LoVo (cell line): ENCODE data around the gene CYTH4.
A peak's percentile ranks its signal among the peaks of the same experiment; 100 is the strongest.

ENCODE experiments used
- DNase-seq: peaks from one replicate; pipeline ENCODE4 v3.0.0-alpha.2; 2016; ENCODE audit warnings: low spot score

CYTH4 gene

DNA sequence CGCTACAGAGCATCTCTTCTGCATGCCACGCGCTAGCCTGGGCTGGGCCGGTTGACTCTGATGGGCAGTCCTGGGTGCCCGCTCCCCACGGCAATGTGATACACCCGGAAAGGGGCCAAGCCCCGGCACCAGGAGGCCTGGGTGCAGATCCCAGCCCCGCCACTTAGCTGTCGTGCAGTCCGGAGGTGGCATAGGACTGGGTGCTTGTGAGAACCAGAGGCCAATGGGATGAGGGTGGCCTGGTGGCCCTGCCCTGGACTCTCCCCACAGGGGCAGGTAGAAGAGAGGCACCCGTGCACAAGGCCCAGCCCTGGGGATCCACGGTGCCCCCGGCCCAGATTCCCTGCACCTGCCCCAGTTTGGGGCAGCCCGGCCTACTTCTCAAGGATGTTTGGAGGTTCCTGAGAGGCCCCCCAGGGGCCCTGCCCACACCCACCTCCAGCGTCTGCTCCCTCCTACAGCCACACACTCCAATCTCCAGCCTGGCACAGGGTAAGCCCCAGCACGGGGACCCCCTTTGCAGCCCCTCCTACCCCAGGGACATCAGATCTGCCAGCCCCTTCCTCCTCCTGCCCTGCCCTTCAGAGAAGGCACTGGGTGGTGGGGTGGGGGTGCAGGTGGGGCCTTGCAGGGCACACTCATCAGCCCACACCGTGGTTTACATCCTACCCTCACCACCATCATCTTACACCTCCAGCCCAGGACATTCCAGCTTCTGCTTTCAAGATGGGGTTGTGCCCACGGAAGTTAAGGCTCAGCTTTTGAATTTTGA lies 66.9 kb downstream of the CYTH4 start:
- DNase-seq = no peak

DNA sequence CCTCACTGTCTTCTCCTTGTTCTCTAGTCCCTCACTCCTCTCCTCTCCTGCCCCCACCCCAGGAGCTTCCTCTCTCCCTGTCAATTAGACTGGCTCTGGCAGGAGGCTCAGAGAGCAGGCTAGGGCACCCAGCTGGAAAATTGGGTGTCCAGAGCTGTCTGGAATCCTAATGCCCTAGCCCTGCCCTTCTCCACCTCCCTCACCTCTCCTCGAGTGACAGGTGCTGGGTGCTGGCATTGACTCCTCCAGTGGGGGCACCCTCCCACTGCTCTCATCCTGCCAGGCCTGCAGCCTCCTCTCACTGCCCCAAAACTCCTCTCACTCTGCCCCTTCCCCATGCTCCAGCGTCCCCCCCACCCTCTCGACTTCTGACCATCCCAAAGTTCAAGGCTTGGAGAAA lies 68.9 kb downstream of the CYTH4 start:
- DNase-seq = no peak

DNA sequence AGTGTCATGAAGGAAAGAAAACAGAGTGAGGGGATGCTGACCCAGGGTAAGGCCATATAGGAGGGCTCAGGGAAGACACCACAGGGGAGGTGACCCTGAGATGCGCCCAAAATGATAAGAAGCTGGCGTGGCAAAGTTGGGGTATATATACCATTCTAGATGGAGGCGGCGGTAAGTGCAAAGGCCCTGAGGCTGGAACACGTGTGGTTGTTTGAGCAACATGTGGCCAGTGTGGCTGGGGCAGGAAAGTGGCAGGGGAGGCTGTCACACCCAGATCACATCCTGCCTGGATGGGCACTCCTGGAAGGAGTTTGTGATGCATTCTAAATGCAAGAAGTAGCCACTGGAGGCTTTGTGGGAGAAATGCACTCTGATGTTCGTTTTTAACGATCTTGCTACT lies 70.2 kb downstream of the CYTH4 start:
- no peak for DNase-seq

GRCh38 chr22:37353839-37354238 lies 71.5 kb downstream of the CYTH4 start:
- no peak for DNase-seq

DNA sequence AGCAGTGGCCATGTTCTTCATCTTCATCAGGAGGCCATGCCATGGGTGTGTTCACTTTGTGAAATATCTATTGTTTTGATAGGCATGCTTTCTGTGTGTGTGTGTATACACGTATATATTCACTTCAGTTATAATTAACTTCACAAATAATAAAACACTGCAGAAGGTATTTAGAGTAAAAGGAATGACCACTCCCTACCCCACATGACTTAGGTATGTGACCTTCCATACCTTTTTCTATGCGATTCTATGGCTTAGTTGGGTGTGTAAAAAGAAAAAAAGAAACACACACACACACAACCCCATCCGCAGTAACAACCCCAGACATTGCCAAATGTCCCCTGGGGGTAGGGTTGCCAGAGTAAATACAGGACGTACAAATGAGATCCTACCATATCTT lies 72.0 kb downstream of the CYTH4 start:
- peak; percentile 16 for DNase-seq

DNA sequence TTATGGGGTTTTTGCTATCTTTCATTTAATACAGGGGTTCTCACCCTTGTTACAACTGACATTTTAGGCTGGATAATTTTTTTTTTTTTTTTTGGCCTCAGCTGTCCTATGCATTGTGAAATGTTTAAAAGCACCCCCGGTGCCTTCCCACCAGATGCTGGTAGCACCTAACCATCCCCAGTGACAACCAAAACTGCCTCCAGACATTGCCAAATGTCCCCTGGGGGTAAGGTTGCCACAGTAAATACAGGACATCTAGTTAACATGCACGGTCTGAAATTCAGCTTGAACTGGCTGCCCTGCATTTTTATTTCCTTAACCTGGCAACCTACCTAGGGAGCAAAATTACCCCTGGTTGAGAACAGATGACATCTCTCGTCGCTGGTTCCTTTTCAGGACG lies 72.4 kb downstream of the CYTH4 start:
- DNase-seq = no peak

DNA sequence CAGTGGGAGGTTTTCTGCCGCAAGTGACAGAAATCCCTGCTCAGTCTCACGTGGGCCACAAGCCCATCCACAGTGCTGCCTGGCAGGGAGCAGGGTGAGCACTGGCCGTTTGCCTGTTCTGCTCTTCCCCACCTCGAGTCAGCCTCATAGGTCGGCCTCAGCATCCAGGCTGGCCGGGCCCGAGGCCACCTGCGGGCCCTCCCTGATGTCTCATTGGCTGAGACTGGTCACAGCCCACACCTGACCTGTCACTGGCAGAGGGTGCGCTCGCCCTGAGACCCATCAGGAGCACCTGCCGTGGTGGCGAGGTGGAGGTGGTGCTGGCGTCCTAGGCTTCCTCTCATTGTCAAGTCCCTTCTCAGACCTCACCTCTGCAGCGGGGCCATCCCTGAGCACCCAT lies 72.9 kb downstream of the CYTH4 start:
- DNase-seq = no peak

DNA sequence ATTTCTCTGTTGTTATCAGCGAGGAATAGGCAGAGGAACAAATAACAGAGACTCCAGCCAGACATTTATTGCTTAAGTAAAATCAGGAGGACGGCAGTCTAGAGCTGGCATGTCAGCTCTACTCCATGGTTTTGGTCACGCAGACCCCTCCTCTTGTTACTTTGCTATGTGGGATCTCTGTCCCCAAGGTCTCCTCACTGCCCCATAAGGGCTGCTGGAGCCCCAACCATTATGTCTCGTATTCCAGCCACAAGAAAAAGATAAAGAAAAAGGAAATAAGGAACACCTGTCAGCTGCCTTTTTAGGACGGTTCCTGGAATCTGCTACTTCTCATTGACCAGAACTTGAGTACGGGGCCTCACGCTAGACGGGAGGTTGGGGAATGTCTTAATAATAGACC lies 74.6 kb downstream of the CYTH4 start:
- no peak for DNase-seq

DNA sequence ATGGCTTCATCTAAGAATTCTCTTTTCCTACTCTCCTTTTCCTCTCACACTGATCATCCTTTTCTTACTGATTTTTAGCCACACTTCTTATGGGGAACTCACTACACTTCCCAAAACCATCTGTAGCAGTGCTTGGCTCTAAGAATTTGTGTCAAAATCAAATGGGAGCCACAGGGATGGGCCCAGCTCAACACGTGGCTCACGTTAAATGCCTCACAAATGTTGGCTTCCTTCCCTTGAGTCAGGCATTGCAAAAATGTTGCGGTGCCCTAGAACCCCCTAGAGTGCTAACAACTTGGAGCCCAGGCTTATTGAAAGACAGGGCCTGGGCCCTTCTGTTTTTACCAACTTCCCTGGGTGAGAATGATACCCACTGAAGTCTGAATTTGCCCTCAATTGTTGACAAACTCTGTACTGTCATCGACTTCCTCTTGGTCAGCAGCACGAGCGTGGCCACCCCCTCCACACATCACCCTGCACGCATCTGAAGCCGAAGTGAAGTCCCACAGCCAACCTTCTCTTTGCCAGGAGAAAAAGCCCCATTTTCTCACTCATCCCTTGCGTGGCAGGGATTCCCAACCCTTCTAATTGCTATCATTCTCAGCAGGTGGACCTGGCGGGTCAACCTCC lies 75.3 kb downstream of the CYTH4 start:
- no peak for DNase-seq

DNA sequence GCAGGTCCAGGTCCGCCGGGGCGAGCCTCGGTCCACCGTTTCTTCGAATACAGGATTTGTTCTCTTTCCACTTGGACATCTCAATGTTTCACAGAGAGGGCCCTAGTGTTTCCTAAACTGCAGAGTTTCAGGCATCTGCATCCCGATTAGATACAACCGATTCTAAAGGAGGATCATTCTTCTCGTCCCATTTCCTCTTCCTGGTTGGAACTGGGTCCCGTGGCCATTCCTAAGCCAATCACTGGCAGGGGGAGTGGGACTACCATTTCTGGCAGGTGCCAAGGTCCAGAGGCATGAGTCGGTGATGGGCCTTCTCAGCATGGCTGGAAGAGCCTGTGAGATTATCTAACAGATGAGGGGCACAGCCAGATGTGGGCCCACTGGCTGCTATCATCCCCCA lies 76.1 kb downstream of the CYTH4 start:
- no peak for DNase-seq

DNA sequence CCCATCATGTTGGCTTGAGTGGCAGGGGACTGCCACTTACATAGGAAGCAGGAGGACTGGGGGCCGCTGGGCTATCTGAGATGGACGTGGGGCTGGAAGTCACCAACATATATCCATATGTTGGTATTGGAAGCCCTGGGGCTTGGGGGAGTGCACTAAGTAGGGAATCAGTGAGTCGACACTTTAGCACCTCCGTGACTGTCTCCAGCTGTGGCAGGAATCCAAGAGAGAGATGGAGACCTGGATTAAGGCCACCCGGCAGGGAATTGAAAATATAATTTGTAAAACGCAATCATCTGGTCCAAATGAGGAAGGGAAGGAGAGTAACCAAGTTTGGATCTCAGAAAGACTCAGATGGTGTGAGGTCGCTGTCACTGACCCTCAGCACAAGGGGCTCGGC lies 76.6 kb downstream of the CYTH4 start:
- no peak for DNase-seq

DNA sequence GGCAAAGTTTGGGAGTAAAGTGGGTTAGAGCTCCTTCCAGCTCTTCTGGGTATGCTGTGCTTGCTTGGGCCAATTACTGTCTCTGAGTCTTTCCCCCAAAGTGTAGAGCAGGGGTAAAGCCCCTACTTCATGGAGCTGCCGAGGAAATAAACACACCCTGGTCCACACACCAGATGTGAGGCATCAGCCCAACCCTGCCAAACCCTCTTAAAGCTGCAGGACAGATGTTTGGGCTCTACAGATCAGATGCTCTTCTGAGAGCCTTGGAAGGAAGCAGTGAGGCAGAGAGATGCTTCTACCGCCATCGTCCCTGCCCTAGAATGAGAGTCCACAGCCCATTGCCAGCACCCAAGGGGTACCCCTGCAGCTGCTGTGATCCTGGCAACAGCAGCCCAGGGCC lies 80.3 kb downstream of the CYTH4 start:
- DNase-seq = no peak

GRCh38 chr22:37363261-37363992 lies 81.1 kb downstream of the CYTH4 start:
- DNase-seq = no peak
